Measurements from ENCODE around the gene SND1. TPM values are rescaled to one million over a fixed set of nuclear protein-coding genes. Genes with fewer than 3 reads are reported as not detected.

The SND1 gene
- total RNA-seq, 4 donors from 2014 or later: 84.2 to 98.8 (median 93.4) TPM

DNA sequence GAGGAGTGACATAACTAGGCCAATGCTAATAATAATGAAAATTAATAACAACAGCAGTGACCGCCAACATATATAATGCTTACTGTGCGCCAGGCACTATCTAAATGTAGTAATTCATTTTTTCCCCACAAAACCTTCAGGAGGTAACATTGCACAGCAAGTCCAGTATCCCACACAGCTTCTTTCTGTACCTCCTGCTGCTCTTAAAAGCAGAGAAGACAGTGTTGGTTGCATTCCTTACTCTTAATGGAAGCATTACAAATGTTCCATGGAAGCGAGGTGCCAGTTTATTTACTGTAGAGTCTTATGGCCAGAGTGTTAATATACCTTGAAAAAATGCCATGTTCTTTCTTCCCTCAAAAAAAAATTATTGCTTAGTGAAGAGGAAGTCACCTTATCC, 211.1 kb downstream of the SND1 start:
- DNase-seq: no peak
- no peak overlapping the region for H3K27ac ChIP-seq
- WGBS, 2 donors: 84 to 98% methylated on average over 3 of the region's 3 CpGs
- H3K27me3 ChIP-seq: no peaks in the 10 kb centered on the region
- H3K9me3 ChIP-seq: no peaks in the 10 kb centered on the region
- no peaks in the 10 kb centered on the region for H3K36me3 ChIP-seq
- H3K4me3 ChIP-seq: no peak overlapping the region
- TF ChIP-seq, protein P1, sequence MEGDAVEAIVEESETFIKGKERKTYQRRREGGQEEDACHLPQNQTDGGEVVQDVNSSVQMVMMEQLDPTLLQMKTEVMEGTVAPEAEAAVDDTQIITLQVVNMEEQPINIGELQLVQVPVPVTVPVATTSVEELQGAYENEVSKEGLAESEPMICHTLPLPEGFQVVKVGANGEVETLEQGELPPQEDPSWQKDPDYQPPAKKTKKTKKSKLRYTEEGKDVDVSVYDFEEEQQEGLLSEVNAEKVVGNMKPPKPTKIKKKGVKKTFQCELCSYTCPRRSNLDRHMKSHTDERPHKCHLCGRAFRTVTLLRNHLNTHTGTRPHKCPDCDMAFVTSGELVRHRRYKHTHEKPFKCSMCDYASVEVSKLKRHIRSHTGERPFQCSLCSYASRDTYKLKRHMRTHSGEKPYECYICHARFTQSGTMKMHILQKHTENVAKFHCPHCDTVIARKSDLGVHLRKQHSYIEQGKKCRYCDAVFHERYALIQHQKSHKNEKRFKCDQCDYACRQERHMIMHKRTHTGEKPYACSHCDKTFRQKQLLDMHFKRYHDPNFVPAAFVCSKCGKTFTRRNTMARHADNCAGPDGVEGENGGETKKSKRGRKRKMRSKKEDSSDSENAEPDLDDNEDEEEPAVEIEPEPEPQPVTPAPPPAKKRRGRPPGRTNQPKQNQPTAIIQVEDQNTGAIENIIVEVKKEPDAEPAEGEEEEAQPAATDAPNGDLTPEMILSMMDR (IDR thresholded peaks at IDR 0.05): no peak
- no peak for TF ChIP-seq POLR2A (IDR thresholded peaks at IDR 0.05)
- intact Hi-C loops (cut with DNase I): no loop called here
- no peaks in the 10 kb centered on the region for H3K4me1 ChIP-seq

- H3K4me3 ChIP-seq: no peak overlapping the region
- intact Hi-C loops (cut with DNase I): no loop called here
- no peaks in the 10 kb centered on the region for H3K36me3 ChIP-seq
- 35 to 56% methylated on average over 1 of the region's 1 CpG for WGBS, 2 donors
- H3K4me1 ChIP-seq: no peaks in the 10 kb centered on the region
- no peaks in the 10 kb centered on the region for H3K27me3 ChIP-seq
- no peak for DNase-seq
- TF ChIP-seq, protein P1 (IDR thresholded peaks at IDR 0.05): no peak
- TF ChIP-seq POLR2A (IDR thresholded peaks at IDR 0.05): no peak
- H3K27ac ChIP-seq: no peak overlapping the region
- no peaks in the 10 kb centered on the region for H3K9me3 ChIP-seq
Measured at GRCh38 chr7:127865466-127865865, 213.5 kb downstream of the SND1 start.

- Histone ChIP-seq H3K4me3 (no peak overlapping the region), H3K27me3 (no peaks in the 10 kb centered on the region), H3K27ac (no peak overlapping the region), H3K36me3 (no peaks in the 10 kb centered on the region), H3K4me1 (no peaks in the 10 kb centered on the region), H3K9me3 (no peaks in the 10 kb centered on the region)
- intact Hi-C loops (cut with DNase I): no loop called here
- 74 to 79% methylated on average over 5 to 6 of the region's 6 CpGs for WGBS, 2 donors
- no peak for TF ChIP-seq POLR2A (IDR thresholded peaks at IDR 0.05)
- TF ChIP-seq, protein P1 (IDR thresholded peaks at IDR 0.05): no peak
- DNase-seq: no peak
Measured at GRCh38 chr7:127870231-127870907, 218.4 kb downstream of the SND1 start.

DNA sequence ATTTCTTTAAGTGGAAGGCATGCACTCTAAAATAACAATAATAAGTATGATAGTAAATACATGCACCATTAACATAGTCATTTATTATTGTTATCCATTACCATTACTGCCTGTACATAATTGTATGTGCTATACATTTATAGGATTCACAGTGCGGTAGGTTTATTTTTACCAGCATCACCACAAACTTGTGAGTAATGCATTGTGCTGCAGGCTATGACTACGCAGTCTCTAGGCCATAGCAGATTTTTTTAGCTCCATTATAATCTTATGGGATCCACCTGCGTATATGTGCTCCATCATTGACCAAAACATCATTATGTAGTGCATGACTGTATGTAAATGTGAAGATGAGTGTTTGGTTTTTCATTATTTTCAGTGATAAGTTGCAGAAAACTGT, 219.2 kb downstream of the SND1 start:
- WGBS, 2 donors: 97 to 100% methylated on average over 3 of the region's 3 CpGs
- H3K4me3 ChIP-seq: no peak overlapping the region
- H3K4me1 ChIP-seq: no peaks in the 10 kb centered on the region
- H3K9me3 ChIP-seq: no peaks in the 10 kb centered on the region
- H3K27me3 ChIP-seq: no peaks in the 10 kb centered on the region
- intact Hi-C loops (cut with DNase I): no loop called here
- no peak for DNase-seq
- no peak overlapping the region for H3K27ac ChIP-seq
- TF ChIP-seq, protein P1 (IDR thresholded peaks at IDR 0.05): no peak
- no peak for TF ChIP-seq POLR2A (IDR thresholded peaks at IDR 0.05)
- H3K36me3 ChIP-seq: no peaks in the 10 kb centered on the region

DNA sequence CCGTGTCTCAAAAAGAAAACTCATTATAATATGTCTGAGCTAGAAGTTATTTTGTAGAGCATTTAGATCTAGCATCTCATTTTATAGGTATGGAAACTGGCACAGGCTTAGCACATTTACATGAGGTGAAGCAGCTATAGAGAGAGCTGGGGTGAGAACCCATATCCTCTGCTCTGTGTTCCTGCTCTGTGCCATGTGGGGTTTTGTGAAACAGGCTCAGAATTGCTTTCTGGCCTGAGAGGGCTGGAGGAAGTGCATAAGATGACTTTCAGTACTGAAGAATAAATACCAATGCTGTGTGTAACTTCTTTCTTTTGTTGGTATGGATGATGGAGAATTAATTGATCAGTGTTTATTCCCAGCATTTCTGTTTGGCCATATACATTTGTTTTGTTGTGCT, 220.1 kb downstream of the SND1 start:
- Histone ChIP-seq H3K4me1 (no peaks in the 10 kb centered on the region), H3K27me3 (no peaks in the 10 kb centered on the region), H3K9me3 (no peaks in the 10 kb centered on the region), H3K4me3 (no peak overlapping the region), H3K27ac (no peak overlapping the region), H3K36me3 (no peaks in the 10 kb centered on the region)
- DNase-seq: no peak
- 93 to 100% methylated on average over 1 of the region's 1 CpG for WGBS, 2 donors
- TF ChIP-seq POLR2A (IDR thresholded peaks at IDR 0.05): no peak
- TF ChIP-seq, protein P1 (IDR thresholded peaks at IDR 0.05): no peak
- intact Hi-C loops (cut with DNase I): no loop called here

Measured in esophagus squamous epithelium (tissue), 5 donors.